PC-9 (cell line): ENCODE results near the gene EIF2S2. TPM values are rescaled to one million over a fixed set of nuclear protein-coding genes. Genes with fewer than 3 reads are reported as not detected.
"Not testable (repeated sequence)": the region's sequence is repeated elsewhere in the genome, so short reads cannot be mapped to it uniquely, and the experiment has no call there.

Source experiments
- BruUV-seq: library from RNA; stranded (reverse); fragments of 400-500 nt; replicated peaks from 2 replicates; lab custom pipeline; 2021; lab: Mats Ljungman, UMichigan
- CTCF ChIA-PET: fragments of 300-600 bp; sonication (Branson Sonifier 250); formaldehyde crosslinking; loops from one replicate; lab custom pipeline; 2022; ENCODE audit warnings: antibody characterized with exemption; lab: Charles Lee
- POLR2A ChIA-PET: fragments of 300-600 bp; sonication (Branson Sonifier 250); formaldehyde crosslinking; loops from one replicate; lab custom pipeline; 2022; ENCODE audit warnings: antibody characterized with exemption; ENCODE audit not compliant: unreplicated experiment; lab: Charles Lee
- DNase-seq, 2 experiments: peaks; one replicate each; pipeline versions ENCODE4 v3.0.0 to v3.0.0-alpha.2; 2015 to 2022; ENCODE audit warnings: mixed read lengths in 1 of 2
- H2AFZ ChIP-seq: fragments of 200-600 bp; sonication (generic); 2 replicates; pipeline ENCODE4 v1.8.1; 2017; ENCODE audit warnings: antibody characterized with exemption
- H3F3A ChIP-seq: fragments of 200-600 bp; sonication (generic); 2 replicates; pipeline ENCODE4 v1.8.1; 2017; ENCODE audit warnings: antibody characterized with exemption, mild to moderate bottlenecking, low read depth; ENCODE audit not compliant: insufficient read depth
- H3K27ac ChIP-seq: fragments of 200-600 bp; sonication (generic); 2 replicates; pipeline ENCODE4 v1.6.1; 2016; ENCODE audit warnings: mixed run types
- H3K27me3 ChIP-seq: fragments of 200-600 bp; sonication (generic); 2 replicates; pipeline ENCODE4 v1.6.1; 2016; ENCODE audit warnings: low read depth, mixed run types; ENCODE audit not compliant: insufficient read depth
- H3K36me3 ChIP-seq: fragments of 200-600 bp; sonication (generic); 2 replicates; pipeline ENCODE4 v1.6.1; 2016; ENCODE audit warnings: low read depth, mixed run types
- H3K4me1 ChIP-seq: fragments of 200-600 bp; sonication (generic); replicated peaks from 2 replicates; pipeline ENCODE4 v1.6.1; 2016; ENCODE audit warnings: mixed run types; ENCODE audit not compliant: insufficient read depth
- H3K4me2 ChIP-seq: fragments of 200-600 bp; sonication (generic); 2 replicates; pipeline ENCODE4 v1.6.1; 2017; ENCODE audit warnings: mixed run types
- H3K4me3 ChIP-seq: fragments of 200-600 bp; sonication (generic); 2 replicates; pipeline ENCODE4 v1.6.1; 2016; ENCODE audit warnings: mixed run types
- H3K79me2 ChIP-seq: fragments of 200-600 bp; sonication (generic); 2 replicates; pipeline ENCODE4 v1.6.1; 2017; ENCODE audit warnings: low read depth, mixed run types
- H3K9me2 ChIP-seq: fragments of 200-600 bp; sonication (generic); 2 replicates; pipeline ENCODE4 v1.8.1; 2017; ENCODE audit warnings: mild to moderate bottlenecking; ENCODE audit not compliant: insufficient read depth
- H3K9me3 ChIP-seq: fragments of 200-600 bp; sonication (generic); 2 replicates; pipeline ENCODE4 v1.8.1; 2016; ENCODE audit warnings: low read depth; ENCODE audit not compliant: insufficient read depth
- H4K20me1 ChIP-seq: fragments of 200-600 bp; sonication (generic); 2 replicates; pipeline ENCODE4 v1.8.1; 2017; ENCODE audit not compliant: insufficient read depth
- EZH2 ChIP-seq: fragments of 200-600 bp; sonication (generic); IDR thresholded peaks from 2 replicates; pipeline ENCODE4 v1.8.0; 2017; ENCODE audit warnings: antibody characterized with exemption, low read depth
- intact Hi-C: fragments of 100-400 bp; cut with micrococcal nuclease; formaldehyde crosslinking; loops from one replicate; pipeline ENCODE4 v1.10.0; 2022; ENCODE audit not compliant: unreplicated experiment
- total RNA-seq: library from RNA; stranded (reverse); gene quantifications from 2 replicates; pipeline ENCODE4 v1.2.3, GENCODE V29; 2021
- TF ChIP-seq, protein P1 (sequence below): fragments of 200-600 bp; sonication (generic); conservative IDR thresholded peaks from 2 replicates; pipeline ENCODE4 v1.6.1; 2017; ENCODE audit warnings: mixed run types, antibody characterized with exemption, mild to moderate bottlenecking, moderate library complexity

Gene EIF2S2
- total RNA-seq, 1 experiment from 2014 or later, result 162 TPM

DNA sequence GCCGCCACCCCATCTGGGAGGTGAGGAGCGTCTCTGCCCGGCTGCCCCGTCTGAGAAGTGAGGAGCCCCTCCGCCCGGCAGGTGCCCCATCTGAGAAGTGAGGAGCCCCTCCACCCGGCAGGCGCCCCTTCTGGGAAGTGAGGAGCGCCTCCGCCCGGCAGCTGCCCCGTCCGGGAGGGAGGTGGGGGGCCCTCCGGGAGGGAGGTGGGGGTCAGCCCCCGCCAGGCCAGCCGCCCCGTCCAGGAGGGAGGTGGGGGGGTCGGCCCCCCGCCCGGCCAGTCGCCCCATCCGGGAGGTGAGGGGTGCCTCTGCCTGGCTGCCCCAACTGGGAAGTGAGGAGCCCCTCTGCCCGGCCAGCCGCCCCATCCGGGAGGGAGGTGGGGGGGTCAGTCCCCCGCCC lies 20.4 kb upstream of the EIF2S2 start:
- H3F3A ChIP-seq, H3K4me3 ChIP-seq, CTCF ChIA-PET, H3K4me2 ChIP-seq, BruUV-seq, H3K27ac ChIP-seq, H3K79me2 ChIP-seq, H3K9me3 ChIP-seq, H3K36me3 ChIP-seq, H4K20me1 ChIP-seq, H2AFZ ChIP-seq, H3K9me2 ChIP-seq, intact Hi-C loops, H3K4me1 ChIP-seq, H3K27me3 ChIP-seq, DNase-seq: not testable (repeated sequence)
- POLR2A ChIA-PET, result interaction anchor here (0.6 kb wide), 1 partner anchor 8 kb away, joined by 3 read pairs; no protein-coding TSS in a partner anchor

DNA sequence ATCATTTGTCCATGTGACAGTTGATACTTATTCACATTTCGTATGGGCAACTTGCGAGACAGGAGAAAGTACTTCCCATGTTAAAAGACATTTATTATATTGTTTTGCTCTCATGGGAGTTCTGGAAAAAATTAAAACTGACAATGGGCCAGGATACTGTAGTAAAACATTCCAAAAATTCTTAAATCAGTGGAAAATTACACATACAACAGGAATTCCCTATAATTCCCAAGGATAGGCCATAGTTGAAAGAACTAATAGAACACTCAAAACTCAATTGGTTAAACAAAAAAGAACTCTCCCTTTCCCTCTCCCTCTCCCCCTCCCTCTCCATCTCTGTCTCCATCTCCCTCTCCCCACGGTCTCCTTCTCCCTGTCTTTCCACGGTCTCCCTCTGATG lies 19.4 kb upstream of the EIF2S2 start:
- Histone ChIP-seq H3K4me1 (no peaks in the 10 kb centered on the region), H3K4me3 (no peak overlapping the region), H2AFZ (no peak overlapping the region), H3K79me2 (no peaks in the 10 kb centered on the region), H3F3A (no peaks in the 10 kb centered on the region), H3K9me2 (no peaks in the 10 kb centered on the region), H3K36me3 (no peaks in the 10 kb centered on the region), H3K9me3 (no peaks in the 10 kb centered on the region), H3K4me2 (no peak overlapping the region), H3K27ac (no peak overlapping the region), H4K20me1 (no peaks in the 10 kb centered on the region), H3K27me3 (no peaks in the 10 kb centered on the region)
- ChIA-PET POLR2A (no interaction called here), CTCF (no interaction called here)
- no TSS peak for BruUV-seq
- no peak for DNase-seq
- TF ChIP-seq, protein P1, sequence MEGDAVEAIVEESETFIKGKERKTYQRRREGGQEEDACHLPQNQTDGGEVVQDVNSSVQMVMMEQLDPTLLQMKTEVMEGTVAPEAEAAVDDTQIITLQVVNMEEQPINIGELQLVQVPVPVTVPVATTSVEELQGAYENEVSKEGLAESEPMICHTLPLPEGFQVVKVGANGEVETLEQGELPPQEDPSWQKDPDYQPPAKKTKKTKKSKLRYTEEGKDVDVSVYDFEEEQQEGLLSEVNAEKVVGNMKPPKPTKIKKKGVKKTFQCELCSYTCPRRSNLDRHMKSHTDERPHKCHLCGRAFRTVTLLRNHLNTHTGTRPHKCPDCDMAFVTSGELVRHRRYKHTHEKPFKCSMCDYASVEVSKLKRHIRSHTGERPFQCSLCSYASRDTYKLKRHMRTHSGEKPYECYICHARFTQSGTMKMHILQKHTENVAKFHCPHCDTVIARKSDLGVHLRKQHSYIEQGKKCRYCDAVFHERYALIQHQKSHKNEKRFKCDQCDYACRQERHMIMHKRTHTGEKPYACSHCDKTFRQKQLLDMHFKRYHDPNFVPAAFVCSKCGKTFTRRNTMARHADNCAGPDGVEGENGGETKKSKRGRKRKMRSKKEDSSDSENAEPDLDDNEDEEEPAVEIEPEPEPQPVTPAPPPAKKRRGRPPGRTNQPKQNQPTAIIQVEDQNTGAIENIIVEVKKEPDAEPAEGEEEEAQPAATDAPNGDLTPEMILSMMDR, result no peak
- intact Hi-C loops, result no loop called here

DNA sequence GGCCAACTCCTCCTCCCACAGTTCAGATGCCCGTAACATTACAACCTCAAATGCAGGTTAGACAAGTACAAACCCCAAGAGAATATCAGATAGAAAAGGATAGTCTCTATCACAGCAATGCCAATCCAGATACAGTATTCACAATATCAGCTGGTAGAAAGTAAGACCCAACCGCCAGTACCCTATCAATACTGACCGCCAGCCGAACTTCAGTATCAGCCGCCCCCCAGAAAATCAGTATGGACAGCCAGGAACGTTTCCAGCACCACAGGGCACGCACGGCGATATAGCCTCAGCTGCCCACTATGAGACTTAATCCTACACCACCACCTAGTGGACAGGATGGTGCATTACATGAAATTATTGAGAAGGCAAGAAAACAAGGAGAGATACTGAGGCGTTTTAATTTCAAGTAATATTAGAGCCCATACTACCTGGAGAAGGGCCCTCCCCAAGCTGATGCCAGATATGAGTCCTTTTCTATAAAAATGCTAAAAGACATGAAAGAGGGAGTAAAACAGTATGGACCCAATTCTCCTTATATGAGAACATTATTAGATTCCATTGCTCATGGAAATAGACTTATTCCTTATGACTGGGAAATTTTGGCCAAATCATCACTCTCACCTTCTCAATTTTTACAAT lies 17.6 kb upstream of the EIF2S2 start:
- Histone ChIP-seq H3K4me1 (peaks cover 4% of the 10 kb centered on the region), H4K20me1 (no peaks in the 10 kb centered on the region), H3K27ac (no peak overlapping the region), H3K9me2 (no peaks in the 10 kb centered on the region), H3K36me3 (no peaks in the 10 kb centered on the region), H3K9me3 (no peaks in the 10 kb centered on the region), H3K27me3 (no peaks in the 10 kb centered on the region), H3F3A (peaks cover 7% of the 10 kb centered on the region), H2AFZ (no peak overlapping the region), H3K79me2 (no peaks in the 10 kb centered on the region), H3K4me3 (no peak overlapping the region), H3K4me2 (peak overlapping the region; percentile 75)
- BruUV-seq, result no TSS peak
- TF ChIP-seq EZH2, result no peak
- TF ChIP-seq, protein P1, result peak; percentile 91
- ChIA-PET CTCF (interaction anchor here (0.6 kb wide), 4 partner anchors 295 to 1813 kb away, joined by 3 to 16 read pairs (median 7); no protein-coding TSS in a partner anchor), POLR2A (no interaction called here)
- DNase-seq, result peak; percentile 55 to 60
- intact Hi-C loops, result loop anchor here (1.0 to 5.0 kb wide), 4 partner anchors 672 to 1227 kb away; partner anchors contain the start of gene CDK5RAP1
